ENCODE measurements around the gene SRGAP3.
"Not testable (repeated sequence)": the region's sequence is repeated elsewhere in the genome, so short reads cannot be mapped to it uniquely, and the experiment has no call there.

Gene SRGAP3

DNA sequence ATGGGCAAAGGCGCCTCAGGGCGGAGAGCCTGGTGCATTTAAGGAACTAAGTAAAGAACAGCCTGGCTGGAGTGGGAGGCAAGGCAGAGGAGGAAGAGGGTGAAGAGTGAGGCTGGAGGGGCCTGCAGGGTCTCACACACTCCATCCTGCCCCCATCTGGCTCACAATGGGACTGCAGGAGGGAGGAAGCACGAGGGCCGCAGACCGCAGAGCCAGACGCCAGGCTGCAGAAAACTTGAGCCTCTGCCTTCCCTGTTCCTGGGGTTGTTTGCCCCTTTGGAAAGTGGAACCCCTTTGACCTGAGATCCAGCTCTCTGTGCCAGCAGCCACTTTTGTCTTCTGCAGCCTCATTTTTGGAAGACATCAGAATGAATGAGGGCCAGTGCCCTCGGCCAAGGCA, 138.0 kb downstream of the SRGAP3 start:
- no peak for DNase-seq

- DNase-seq: no peak
Measured at GRCh38 chr3:9110802-9111201, 138.6 kb downstream of the SRGAP3 start.

- no peak for DNase-seq
Measured at GRCh38 chr3:9110316-9110715, 139.1 kb downstream of the SRGAP3 start.

DNA sequence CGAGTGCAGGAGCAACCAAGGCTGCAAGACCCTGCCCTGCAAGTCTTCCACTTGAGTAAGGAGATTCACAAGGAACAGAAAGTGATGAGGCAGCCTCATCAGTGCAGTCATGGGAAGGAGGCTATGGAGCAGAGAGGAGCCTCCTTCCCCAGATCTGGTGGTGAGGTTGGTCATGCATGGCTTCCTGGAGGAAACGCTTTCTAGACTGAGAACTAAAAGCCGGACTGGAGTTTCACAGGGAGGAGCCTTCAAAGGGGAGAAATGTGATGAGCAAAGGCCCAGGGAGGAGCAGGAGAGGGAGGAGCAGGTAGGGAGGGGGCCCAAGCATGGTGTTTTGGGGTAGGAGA, 139.9 kb downstream of the SRGAP3 start:
- DNase-seq: no peak

- DNase-seq: no peak
Measured at GRCh38 chr3:9108876-9109567, 140.4 kb downstream of the SRGAP3 start.

- DNase-seq: no peak
Measured at GRCh38 chr3:9107738-9108137, 141.7 kb downstream of the SRGAP3 start.

DNA sequence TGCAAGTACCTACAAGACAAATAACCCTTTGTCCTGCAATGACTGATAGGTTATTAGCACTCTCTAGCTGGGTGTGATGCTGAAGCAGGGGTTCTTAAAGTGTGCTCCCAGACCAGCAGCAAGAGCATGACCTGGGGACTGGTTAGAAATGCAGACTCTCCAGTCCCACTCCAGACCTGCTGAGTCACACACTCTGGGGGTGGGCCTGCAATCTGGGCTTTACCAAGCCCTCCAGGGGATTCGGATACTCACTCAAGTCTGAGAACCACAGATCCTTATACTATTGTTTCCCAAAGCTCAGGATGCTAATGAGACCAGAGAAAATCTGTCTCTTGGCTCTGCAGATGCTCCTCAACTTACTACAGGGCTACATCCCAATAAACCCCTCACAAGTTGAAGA, 144.0 kb downstream of the SRGAP3 start:
- DNase-seq: no peak

GRCh38 chr3:9104121-9104520, 145.3 kb downstream of the SRGAP3 start:
- no peak for DNase-seq

GRCh38 chr3:9102240-9102981, 147.0 kb downstream of the SRGAP3 start:
- peak; percentile 64 for DNase-seq

DNA sequence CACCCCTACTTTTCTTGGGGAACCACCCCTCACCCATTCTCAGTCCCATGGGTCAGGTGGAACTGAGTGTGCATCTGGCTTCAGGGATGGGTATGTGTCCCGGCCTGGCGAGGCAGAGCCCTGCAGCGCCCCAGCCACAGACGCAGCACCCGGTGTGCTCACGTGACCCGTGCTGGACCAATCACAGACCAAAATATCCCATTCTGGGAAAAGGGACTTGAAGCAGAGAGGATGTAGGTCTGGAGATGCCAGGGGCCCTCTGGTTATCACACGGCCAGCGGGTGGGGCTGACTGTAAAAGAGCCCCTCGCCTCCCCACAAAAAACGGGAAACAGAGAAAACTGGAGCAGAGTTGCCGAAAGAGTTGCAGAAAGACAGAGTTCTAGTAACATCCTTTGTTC, 148.2 kb downstream of the SRGAP3 start:
- DNase-seq: no peak

DNA sequence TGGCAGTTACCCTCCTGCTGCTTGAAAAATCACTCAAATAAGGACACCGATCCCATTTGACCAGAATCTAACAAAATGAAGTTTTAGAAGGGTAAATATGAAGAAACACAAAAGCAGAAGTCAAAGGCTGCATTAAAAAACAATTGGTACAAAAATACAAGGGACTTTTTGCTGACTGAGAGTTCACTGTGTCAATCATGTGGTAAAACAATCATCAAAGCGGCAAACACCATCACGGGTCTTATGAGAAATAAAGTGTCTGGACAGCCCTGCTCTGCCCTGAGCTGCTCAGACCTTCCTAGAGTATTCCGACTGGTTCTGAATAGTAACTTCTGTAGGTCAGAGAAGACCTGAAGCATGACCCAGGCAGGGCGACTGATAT, 148.9 kb downstream of the SRGAP3 start:
- DNase-seq: no peak

DNA sequence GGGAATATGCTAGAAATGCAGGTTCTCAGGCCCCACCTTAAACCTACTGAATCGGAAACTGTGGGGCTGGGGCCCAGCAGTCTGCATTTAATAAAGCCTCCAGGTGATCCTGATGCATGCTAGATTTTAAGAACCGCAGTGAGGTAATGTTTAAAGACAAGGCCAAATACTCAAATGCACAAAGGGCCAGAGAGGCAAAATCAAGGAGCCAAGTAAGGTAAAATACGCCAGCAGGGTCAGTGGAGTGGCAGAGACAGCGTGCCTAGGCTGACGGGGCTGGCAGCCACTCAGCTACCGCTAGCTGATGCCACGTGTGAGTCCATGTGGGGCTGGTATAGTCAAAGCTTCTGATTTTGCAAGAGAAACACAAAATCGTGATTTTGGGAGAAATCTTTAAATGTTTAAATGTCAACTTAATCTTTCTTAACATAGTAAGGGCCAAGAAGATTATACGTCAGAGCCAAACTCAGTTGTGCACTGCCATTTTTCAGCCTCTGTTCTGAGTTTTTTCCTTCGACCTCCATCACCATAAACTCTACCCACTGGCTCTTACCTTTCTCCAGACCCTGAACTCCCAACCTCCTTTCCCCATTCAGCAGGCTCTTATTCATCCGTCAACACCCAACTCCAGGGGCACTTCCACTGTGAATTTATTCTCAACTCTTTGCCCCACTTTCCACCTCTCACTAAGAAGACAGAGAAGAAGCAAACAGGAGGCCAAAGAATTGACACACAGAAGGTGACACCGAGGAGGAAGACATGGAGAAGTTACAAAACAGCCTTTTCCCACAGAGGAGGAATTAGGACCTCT, 149.5 kb downstream of the SRGAP3 start:
- DNase-seq: no peak

GRCh38 chr3:9098716-9099675, 150.4 kb downstream of the SRGAP3 start:
- peak; percentile 46 for DNase-seq

DNA sequence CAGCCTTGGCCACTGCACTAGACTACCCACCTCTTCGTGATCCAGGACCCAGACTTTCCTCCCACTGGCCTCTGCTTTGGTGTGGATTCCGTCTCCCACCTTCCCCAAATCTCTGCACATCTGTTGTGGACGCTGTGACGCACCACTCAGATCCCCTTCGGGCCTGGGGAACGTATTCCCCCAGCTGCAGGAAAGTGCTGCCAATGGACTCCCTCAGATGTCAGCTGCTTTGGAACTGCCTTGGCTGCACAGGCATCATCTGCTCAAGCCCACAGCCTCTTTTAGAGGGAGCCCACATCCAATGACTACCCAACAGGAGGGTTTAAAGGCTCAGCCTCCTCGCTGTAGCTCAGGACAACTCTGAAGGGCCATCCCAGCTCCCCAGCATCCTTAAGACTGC, 152.0 kb downstream of the SRGAP3 start:
- no peak for DNase-seq

DNA sequence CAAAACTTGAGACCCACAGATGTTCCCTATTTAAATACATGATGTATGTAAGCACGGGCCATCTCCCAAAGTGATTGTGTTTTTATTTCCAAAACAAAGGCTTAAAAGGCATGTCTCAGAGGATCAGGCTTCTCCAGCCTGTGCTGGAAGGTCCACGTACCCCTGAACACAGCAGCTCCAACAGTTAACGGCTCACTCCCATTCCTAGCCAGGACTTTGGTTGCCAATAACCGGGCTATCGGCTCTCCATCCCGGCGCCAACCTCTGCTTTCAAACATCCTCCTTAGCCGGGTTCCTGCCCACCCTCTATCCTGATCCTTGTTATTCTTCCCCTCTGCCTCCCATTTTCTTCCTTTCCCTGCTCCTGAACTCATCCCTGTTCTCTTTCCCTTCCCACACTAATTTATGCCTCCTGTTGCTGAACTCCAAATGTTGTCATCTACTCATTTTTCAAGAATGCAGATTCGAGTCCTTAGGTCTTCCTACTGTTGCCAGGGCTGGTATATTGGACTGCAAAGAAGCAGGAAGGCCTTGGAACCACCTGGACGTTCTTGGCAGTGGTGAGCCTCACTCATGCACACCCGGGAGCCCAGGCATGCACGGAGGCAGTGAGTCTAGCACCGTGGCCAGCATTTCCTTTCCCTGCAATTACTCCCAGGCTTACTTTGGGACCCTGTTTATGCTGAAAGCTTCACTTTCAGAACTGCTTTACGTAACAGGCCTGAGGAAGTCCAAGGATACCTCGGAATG, 157.8 kb downstream of the SRGAP3 start:
- no peak for DNase-seq

- DNase-seq: no peak
Measured at GRCh38 chr3:9088441-9089353, 160.7 kb downstream of the SRGAP3 start.

DNA sequence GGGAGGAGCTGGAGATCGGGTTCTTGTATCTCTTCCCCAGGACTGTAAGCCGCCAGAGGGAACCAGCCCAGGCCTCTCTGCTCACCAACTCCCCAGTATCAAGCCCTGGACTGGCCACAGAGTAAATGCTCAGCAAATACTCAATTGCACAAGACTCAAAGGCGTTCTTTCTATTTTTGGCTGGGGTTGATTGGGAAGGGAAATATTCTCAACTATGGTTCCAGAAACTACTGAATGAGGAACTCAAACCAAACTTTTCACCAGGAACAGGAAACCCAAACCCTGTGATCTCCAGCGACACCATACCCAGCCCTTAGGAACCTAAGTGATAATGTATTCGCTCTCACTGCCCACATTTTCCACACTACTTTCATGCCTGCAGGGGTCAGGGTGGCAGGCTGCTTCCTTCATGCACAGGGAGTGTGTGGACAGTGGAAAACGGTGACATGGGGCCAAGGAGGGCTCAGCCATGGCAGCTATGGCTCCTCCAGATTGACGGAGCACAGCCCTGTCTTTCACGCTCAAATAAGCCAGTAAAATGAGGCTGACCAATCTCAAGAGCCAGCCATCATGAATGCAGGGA, 161.5 kb downstream of the SRGAP3 start:
- no peak for DNase-seq

- DNase-seq: not testable (repeated sequence)
Measured at GRCh38 chr3:9085428-9085827, 164.0 kb downstream of the SRGAP3 start.

DNA sequence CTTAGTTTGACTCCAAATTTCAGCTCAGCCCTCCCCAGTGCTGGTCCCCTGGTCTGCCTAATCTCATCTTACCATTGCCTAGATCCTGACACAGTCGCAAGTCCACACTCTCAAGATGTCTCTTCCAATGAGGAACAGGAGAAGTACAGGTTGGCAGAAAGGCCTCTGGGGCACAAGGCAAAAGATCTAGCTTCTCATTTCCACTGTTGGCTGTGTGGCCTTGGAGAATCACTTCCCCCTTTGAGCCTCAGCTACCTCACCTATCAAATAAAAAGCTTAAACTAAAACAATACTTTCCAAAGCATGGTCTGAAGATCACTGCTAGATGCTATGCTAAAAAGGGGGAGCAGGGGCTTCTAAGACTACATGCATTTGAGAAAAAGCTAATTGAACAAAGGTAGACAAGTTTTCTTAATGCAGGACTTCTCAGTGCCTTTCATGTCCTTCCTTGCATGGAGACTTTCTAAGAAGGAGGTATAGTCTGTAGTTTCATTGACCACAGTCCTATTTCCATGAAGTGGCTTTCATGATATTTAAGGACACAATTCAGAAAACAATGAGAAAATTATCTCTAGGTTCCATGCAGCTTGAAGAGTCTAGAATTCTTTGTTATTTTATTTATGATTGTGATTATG, 168.1 kb downstream of the SRGAP3 start:
- DNase-seq: no peak
